Measurements from ENCODE around the gene ZNF786. TPM values are rescaled to one million over a fixed set of nuclear protein-coding genes. Genes with fewer than 3 reads are reported as not detected.

The ZNF786 gene
- total and polyA plus RNA-seq, 10 of the 15 experiments (the other 5 are each of a cell fraction or from before 2014, with no cell fraction given), result 0.47 to 7.0 (median 4.2) TPM

DNA sequence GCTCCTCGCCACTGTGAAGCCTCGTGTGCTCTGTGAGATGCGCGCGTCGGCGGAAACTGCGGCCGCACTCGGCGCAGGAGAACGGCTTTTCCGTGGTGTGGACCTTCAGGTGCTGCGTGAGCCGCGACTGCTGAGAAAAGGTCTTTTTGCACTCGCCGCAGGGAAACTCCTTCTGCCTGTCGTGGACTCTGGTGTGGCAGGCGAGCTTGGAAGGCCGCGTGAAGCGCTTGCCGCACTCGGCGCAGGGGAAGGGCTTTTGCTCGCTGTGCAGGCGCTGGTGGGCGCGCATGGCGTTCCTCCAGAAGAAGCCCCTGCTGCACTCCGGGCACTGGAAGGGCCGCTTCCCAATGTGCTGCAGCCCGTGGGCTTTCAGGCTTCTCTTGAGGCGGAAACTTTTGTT lies 13.7 kb upstream of the ZNF786 start:
- H2AFZ ChIP-seq (ENCODE audit: control insufficient read depth, low read depth, low read length), result no peak overlapping the region
- no peaks in the 10 kb centered on the region for H3K4me1 ChIP-seq (ENCODE audit: control insufficient read depth, insufficient read depth, low read length)
- H3K27ac ChIP-seq (ENCODE audit: control insufficient read depth, insufficient read depth), result no peak overlapping the region
- SMC1A ChIA-PET (ENCODE audit: uncharacterized antibody, unreplicated experiment), result no interaction called here
- TF ChIP-seq CBX5 (IDR thresholded peaks at IDR 0.05; ENCODE audit: low read depth) (no peak), JUND (IDR thresholded peaks at IDR 0.05; ENCODE audit: low read depth, low read length) (no peak), NFIC (IDR thresholded peaks at IDR 0.05; ENCODE audit: low read depth, low read length) (no peak), PML (IDR thresholded peaks at IDR 0.05; ENCODE audit: low read length) (no peak), EED (IDR thresholded peaks at IDR 0.05; ENCODE audit: low read depth) (no peak), KDM1A (IDR thresholded peaks at IDR 0.05; ENCODE audit: borderline replicate concordance) (no peak), SMAD5 (IDR thresholded peaks at IDR 0.05; ENCODE audit: low read depth) (no peak), TCF7 (IDR thresholded peaks at IDR 0.05; ENCODE audit: borderline replicate concordance) (no peak), CREB1 (IDR thresholded peaks at IDR 0.05; ENCODE audit: low read depth) (no peak), TARDBP (IDR thresholded peaks at IDR 0.05; ENCODE audit: borderline replicate concordance) (no peak)
- TF ChIP-seq, protein P1, sequence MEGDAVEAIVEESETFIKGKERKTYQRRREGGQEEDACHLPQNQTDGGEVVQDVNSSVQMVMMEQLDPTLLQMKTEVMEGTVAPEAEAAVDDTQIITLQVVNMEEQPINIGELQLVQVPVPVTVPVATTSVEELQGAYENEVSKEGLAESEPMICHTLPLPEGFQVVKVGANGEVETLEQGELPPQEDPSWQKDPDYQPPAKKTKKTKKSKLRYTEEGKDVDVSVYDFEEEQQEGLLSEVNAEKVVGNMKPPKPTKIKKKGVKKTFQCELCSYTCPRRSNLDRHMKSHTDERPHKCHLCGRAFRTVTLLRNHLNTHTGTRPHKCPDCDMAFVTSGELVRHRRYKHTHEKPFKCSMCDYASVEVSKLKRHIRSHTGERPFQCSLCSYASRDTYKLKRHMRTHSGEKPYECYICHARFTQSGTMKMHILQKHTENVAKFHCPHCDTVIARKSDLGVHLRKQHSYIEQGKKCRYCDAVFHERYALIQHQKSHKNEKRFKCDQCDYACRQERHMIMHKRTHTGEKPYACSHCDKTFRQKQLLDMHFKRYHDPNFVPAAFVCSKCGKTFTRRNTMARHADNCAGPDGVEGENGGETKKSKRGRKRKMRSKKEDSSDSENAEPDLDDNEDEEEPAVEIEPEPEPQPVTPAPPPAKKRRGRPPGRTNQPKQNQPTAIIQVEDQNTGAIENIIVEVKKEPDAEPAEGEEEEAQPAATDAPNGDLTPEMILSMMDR (IDR thresholded peaks at IDR 0.05 in 2 of 3, conservative IDR thresholded peaks at IDR 0.05 in 1 of 3; ENCODE audit: control insufficient read depth in 2 of 3, extremely low read depth in 1 of 3, insufficient read depth in 1 of 3, low read depth in 3 of 3, low read length in 3 of 3), result no peak
- TF ChIP-seq, protein P2, sequence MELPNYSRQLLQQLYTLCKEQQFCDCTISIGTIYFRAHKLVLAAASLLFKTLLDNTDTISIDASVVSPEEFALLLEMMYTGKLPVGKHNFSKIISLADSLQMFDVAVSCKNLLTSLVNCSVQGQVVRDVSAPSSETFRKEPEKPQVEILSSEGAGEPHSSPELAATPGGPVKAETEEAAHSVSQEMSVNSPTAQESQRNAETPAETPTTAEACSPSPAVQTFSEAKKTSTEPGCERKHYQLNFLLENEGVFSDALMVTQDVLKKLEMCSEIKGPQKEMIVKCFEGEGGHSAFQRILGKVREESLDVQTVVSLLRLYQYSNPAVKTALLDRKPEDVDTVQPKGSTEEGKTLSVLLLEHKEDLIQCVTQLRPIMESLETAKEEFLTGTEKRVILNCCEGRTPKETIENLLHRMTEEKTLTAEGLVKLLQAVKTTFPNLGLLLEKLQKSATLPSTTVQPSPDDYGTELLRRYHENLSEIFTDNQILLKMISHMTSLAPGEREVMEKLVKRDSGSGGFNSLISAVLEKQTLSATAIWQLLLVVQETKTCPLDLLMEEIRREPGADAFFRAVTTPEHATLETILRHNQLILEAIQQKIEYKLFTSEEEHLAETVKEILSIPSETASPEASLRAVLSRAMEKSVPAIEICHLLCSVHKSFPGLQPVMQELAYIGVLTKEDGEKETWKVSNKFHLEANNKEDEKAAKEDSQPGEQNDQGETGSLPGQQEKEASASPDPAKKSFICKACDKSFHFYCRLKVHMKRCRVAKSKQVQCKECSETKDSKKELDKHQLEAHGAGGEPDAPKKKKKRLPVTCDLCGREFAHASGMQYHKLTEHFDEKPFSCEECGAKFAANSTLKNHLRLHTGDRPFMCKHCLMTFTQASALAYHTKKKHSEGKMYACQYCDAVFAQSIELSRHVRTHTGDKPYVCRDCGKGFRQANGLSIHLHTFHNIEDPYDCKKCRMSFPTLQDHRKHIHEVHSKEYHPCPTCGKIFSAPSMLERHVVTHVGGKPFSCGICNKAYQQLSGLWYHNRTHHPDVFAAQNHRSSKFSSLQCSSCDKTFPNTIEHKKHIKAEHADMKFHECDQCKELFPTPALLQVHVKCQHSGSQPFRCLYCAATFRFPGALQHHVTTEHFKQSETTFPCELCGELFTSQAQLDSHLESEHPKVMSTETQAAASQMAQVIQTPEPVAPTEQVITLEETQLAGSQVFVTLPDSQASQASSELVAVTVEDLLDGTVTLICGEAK (IDR thresholded peaks at IDR 0.05; ENCODE audit: borderline replicate concordance), result no peak
- TF ChIP-seq, protein P3, sequence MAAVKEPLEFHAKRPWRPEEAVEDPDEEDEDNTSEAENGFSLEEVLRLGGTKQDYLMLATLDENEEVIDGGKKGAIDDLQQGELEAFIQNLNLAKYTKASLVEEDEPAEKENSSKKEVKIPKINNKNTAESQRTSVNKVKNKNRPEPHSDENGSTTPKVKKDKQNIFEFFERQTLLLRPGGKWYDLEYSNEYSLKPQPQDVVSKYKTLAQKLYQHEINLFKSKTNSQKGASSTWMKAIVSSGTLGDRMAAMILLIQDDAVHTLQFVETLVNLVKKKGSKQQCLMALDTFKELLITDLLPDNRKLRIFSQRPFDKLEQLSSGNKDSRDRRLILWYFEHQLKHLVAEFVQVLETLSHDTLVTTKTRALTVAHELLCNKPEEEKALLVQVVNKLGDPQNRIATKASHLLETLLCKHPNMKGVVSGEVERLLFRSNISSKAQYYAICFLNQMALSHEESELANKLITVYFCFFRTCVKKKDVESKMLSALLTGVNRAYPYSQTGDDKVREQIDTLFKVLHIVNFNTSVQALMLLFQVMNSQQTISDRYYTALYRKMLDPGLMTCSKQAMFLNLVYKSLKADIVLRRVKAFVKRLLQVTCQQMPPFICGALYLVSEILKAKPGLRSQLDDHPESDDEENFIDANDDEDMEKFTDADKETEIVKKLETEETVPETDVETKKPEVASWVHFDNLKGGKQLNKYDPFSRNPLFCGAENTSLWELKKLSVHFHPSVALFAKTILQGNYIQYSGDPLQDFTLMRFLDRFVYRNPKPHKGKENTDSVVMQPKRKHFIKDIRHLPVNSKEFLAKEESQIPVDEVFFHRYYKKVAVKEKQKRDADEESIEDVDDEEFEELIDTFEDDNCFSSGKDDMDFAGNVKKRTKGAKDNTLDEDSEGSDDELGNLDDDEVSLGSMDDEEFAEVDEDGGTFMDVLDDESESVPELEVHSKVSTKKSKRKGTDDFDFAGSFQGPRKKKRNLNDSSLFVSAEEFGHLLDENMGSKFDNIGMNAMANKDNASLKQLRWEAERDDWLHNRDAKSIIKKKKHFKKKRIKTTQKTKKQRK (IDR thresholded peaks at IDR 0.05; ENCODE audit: low read depth, low read length), result no peak
- H3K4me3 ChIP-seq, result no peak overlapping the region
- POLR2A ChIA-PET, result interaction anchor here (0.6 kb wide), 1 partner anchor 9 kb away, joined by 3 read pairs; no protein-coding TSS in a partner anchor
- CTCF ChIA-PET, result no interaction called here
- H3K9me3 ChIP-seq (replicated peaks; ENCODE audit: control insufficient read depth, insufficient read depth, low read length), result no peaks in the 10 kb centered on the region
- intact Hi-C loops (cut with micrococcal nuclease; ENCODE audit: unreplicated experiment) (no loop called here), in situ Hi-C loops (cut with MboI) (no loop called here)
- no TSS peak for BruUV-seq (replicated peaks)
- RAD21 ChIA-PET (ENCODE audit: unreplicated experiment), result no interaction called here
- H4K20me1 ChIP-seq (ENCODE audit: control insufficient read depth, insufficient read depth), result no peaks in the 10 kb centered on the region
- no peaks in the 10 kb centered on the region for H3K27me3 ChIP-seq (replicated peaks in 1 of 2; ENCODE audit: control insufficient read depth in 2 of 2, insufficient read depth in 2 of 2, low read length in 1 of 2)
- H3K36me3 ChIP-seq (ENCODE audit: control insufficient read depth in 2 of 2, insufficient read depth in 2 of 2, low read length in 1 of 2), result no peaks in the 10 kb centered on the region
- no peak overlapping the region for H3K9ac ChIP-seq (ENCODE audit: control insufficient read depth, insufficient read depth, low read length)
- no peak for FAIRE-seq
- no peak for ATAC-seq
- no peak overlapping the region for H3K4me2 ChIP-seq (ENCODE audit: control insufficient read depth, insufficient read depth)
- WGBS (ENCODE audit: insufficient coverage, insufficient replicate concordance, low lambda C conversion rate, missing lambda C conversion rate), result 85% methylated on average over 35 of the region's 35 CpGs
- DNase-seq (ENCODE audit: low read depth, low spot score), result no peak
- H3K79me2 ChIP-seq (ENCODE audit: control insufficient read depth, insufficient read depth, low read length), result no peaks in the 10 kb centered on the region
